T-helper 22 cell (primary cell): ENCODE results near the gene DCP1A.
"Not testable (repeated sequence)": the region's sequence is repeated elsewhere in the genome, so short reads cannot be mapped to it uniquely, and the experiment has no call there.

ENCODE experiments used
- DNase-seq: peaks from one replicate; pipeline ENCODE4 v3.0.0-alpha.2; 2020; ENCODE audit warnings: low read depth

DCP1A gene

GRCh38 chr3:53328746-53329145, 18.6 kb downstream of the DCP1A start:
- no peak for DNase-seq

GRCh38 chr3:53327986-53328385, 19.4 kb downstream of the DCP1A start:
- DNase-seq, result not testable (repeated sequence)

DNA sequence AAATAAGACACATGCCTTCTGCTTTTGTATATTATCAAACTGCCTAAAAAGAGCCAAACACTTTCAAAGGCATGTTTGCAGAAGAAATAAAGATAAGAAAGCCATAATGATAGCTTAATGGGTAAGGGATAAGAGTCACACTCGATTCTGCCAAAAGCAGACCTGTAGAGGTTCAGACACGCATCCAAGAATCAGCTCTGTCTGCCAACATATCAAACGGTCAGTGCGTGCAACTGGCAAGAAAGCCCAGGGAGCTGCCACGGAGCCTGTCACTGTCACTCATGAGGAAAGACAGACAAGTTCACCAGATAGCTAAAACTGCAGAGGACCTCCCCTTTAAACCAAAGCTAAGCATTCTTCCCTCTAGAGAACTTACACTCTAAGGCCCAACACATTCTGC, 23.2 kb downstream of the DCP1A start:
- DNase-seq, result no peak

DNA sequence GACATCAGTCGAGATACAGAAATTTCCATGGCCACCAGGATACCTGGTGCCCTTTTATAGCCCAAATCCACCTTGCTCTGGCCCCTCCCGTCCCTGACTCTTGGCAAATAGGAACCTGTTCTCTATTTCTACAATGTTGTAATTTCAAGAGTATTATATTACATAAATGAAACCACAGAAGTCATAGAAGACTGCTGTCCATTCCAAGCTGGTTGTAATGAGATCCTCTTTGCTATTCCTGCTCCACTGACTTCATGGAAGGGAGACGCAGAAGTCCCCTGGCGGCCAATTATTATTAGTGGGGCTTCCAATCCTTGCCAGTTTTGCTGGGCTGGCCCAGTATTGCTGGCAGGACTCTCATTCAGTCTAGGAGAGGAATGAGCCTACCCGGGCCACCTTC, 26.6 kb downstream of the DCP1A start:
- no peak for DNase-seq

- no peak for DNase-seq
These were observed 28.8 kb downstream of the DCP1A start for GRCh38 chr3:53318522-53318921.

- no peak for DNase-seq
These were observed 34.5 kb downstream of the DCP1A start for GRCh38 chr3:53312832-53313231.

DNA sequence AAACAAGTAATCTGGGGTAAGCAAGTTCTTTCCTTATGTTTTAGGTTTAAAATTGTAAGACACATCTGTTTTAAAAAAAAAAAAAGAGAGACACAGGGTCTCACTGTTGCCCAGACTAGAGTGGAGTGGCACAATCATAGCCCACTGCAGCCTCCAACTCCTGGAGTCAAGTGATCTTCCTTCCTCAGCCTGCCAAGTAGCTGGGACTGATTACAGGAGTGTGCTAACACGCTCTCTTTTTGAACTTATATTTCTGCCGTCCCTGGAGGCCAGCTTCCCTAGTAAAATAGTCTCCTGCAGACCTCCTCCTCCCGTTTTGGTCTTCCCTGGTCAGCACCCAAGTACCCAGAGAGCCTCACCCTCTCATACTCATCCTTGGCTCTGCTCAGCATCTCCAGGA, 35.5 kb downstream of the DCP1A start:
- no peak for DNase-seq

GRCh38 chr3:53303957-53304356, 43.4 kb downstream of the DCP1A start:
- DNase-seq, result no peak

GRCh38 chr3:53303549-53303948, 43.8 kb downstream of the DCP1A start:
- DNase-seq, result no peak

- no peak for DNase-seq
These were observed 46.5 kb downstream of the DCP1A start for GRCh38 chr3:53300826-53301225.

DNA sequence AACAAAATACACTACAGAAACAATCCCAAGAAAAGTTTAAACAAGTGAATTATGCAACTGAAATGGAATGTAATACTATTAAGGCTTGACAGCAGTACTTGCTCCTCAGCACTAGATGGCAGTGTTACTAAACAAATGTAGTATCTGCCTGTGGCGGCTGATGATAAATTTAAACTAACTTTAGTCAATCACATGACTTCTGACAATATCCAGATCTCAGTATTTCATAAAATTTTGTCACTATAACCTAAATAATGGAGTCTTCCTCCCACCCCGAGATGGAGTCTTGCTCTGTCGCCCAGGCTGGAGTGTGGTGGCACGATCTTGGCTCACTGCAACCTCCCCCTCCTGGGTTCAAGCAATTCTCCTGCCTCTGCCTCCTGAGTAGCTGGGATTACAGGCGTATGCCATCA, 47.7 kb downstream of the DCP1A start:
- DNase-seq, result not testable (repeated sequence)

- no peak for DNase-seq
These were observed 51.9 kb downstream of the DCP1A start for GRCh38 chr3:53295410-53295809.

DNA sequence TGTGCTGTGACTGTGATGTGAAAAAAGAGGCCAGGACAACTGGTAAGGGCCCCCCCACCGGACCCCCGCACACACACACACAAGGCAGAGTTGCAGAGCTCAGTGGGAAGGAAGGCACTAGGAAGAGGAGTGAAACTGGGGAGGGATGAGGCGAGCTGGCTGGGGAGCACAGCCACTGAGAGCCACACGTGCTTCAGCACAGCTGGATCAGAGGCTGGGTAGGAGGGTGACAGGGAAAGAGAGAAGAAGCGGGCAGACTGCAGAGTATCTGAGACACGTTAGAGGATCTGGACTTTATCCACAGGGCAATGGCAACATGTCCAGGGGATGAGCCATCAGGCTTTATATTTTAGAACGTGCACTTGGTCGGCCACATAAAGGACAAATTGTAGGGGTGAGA, 53.5 kb downstream of the DCP1A start:
- no peak for DNase-seq

GRCh38 chr3:53288214-53288613, 59.1 kb downstream of the DCP1A start:
- no peak for DNase-seq

- DNase-seq, result no peak
These were observed 60.2 kb downstream of the DCP1A start for GRCh38 chr3:53287131-53287629.

GRCh38 chr3:53286727-53287126, 60.6 kb downstream of the DCP1A start:
- DNase-seq, result no peak

DNA sequence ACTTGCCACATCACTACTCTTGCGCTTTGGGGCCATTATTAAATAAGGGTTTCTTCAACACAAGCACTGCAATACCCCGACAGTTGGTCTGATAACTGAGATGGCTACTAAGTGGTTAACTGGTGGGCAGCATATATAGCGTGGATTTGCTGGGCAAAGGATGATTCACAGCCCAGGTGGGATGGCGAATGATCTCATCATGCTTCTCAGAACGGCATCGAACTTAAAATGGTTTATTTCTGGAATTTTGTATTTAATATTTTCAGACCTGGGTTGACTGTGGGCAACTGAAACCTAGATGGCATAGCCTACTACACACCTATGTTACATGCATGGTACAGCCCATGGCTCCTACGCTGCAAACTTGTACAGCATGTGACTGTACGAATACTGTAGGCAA, 64.8 kb downstream of the DCP1A start:
- DNase-seq, result no peak

DNA sequence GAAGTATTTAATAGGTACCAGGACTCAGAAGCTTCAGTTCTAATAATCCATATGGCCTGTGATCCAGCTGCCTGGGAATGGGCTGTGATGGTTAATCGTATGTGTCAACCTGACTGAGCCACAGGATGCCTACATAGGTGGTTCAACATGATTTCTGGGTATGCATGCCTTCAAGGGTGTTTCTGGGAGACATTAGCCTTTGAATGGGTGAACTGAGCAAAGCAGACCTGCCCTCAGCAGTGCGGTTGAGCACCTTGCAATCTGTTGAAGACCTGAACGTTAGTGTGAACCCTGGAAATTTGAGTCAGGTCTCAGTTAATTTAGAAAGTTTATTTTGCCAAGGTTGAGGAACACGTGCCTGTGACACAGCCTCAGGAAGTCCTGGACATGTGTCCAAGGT, 68.7 kb downstream of the DCP1A start:
- DNase-seq, result no peak

DNA sequence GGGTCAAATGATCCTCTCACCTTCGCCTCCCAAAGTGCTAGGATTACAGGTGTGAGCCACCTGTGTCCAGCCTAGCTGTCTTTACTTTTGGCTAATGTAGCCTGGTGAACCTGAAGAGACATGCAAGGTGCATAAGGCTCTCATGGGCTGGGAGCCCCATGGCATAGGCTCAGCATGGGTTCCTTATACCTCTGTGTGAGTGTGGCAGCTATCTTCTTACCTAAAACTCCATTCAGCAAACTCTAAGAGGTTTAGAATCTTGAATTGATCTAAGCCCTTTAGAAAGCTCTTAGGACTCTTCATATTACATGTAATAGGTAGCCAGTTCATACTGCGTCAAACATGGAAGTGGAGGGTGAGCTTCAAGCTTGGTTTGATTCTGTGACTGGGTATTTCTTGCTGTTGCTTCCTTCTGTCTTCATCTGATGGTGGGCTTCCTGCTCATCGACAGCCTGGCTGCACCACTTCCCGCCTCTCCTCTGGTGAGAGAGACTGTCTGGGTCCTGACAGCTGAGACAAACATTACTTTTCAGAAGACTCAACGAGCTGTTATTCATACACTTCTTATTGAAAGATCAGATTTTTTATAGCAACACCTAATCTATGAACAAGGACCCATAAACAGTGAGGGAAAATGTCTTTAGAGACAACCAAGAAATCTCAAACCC, 72.3 kb downstream of the DCP1A start:
- no peak for DNase-seq

GRCh38 chr3:53273146-53273670, 74.1 kb downstream of the DCP1A start:
- DNase-seq, result no peak

DNA sequence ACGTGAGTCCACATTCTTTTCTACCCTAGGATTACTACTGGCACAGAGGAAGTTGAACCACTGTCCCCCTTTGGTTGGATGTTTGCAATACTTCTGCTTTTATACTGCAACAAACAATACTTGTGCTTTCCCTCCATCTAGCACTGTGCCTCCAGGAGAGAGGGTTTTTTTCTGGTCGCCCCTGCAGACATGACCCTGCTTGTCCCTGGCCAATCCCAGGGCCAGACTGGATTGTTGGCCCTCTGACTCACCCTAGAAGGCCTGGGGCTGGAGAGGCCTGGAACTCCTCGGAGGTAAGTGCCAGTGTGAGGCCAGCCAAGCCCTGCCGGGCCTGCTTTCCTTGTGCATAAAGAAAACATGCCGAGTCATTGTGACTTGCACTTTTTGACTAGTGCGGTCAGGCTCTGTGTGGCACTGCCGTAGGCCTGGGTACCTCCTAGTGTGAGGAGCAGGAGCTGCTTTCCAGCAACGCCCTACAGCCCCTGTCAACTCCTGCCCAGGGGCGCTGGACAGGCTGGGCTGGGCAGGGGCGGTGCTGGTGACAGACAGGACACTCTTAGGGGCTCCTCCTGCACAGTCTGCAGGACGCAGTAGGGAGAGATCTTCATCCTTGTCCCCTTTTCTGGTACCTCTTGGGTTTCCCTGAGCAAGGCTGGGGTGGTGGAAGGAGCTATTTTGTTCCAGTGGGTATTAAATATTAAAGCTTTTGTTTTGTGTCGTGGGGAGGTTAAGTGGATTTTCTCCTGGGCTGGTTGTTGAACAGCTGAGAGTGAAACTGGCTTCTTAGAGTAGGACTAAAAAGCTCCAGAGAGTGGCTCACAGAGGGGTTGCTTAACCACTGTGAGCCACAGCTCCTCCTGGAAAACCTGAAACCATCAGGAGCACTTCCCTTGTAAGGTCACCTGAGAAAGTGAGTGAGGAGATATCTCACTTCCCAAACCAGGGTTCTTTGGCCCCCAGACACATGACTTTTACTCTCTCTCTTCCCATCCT, 77.2 kb downstream of the DCP1A start:
- no peak for DNase-seq

- not testable (repeated sequence) for DNase-seq
These were observed 78.2 kb downstream of the DCP1A start for GRCh38 chr3:53269193-53269592.

DNA sequence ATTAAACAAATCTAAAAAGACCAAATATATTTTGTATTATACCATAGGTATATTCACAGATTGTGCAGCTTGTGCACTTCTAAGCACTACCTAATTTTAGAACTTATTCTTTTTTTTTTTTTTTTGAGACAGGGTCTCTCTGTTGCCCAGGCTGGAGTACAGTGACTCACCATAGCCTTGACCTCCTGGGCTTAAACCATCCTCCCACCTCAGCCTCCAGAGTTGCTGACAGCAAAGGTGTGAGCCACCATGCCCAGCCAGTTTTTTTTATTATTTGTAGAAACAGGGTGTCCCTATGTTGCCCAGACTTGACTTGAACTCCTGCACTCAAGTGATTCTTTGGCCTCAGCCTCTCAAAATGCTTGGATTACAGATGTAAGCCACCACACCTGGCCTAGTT, 79.6 kb downstream of the DCP1A start:
- no peak for DNase-seq
